ENCODE measurements around the gene PLET1.

Gene PLET1

GRCh38 chr11:112260490-112260889, at the start of gene PLET1:
Gene PLET1, minus strand, starts transcription at chr11:112260860. Its CDS starts 271 bp downstream, at chr11:112260589.
- no peak for DNase-seq (ENCODE audit: low read depth)
- TF ChIP-seq CTCF (conservative IDR thresholded peaks at IDR 0.05; ENCODE audit: low read length): no peak
- H3K4me3 ChIP-seq (ENCODE audit: low read length): no peak within 1 kb of the TSS

GRCh38 chr11:112310419-112310818, 49.8 kb upstream of the PLET1 start:
- DNase-seq (ENCODE audit: low read depth): peak; percentile 26
- H3K4me3 ChIP-seq (ENCODE audit: low read length): no peak overlapping the region
- no peak for TF ChIP-seq CTCF (conservative IDR thresholded peaks at IDR 0.05; ENCODE audit: low read length)

GRCh38 chr11:112308651-112309050, 48.0 kb upstream of the PLET1 start:
- no peak for DNase-seq (ENCODE audit: low read depth)
- H3K4me3 ChIP-seq (ENCODE audit: low read length): no peak overlapping the region
- TF ChIP-seq CTCF (conservative IDR thresholded peaks at IDR 0.05; ENCODE audit: low read length): no peak

- no peak overlapping the region for H3K4me3 ChIP-seq (ENCODE audit: low read length)
- no peak for DNase-seq (ENCODE audit: low read depth)
- no peak for TF ChIP-seq CTCF (conservative IDR thresholded peaks at IDR 0.05; ENCODE audit: low read length)
Observed at GRCh38 chr11:112307616-112308015, 47.0 kb upstream of the PLET1 start.

GRCh38 chr11:112306230-112306629, 45.6 kb upstream of the PLET1 start:
- H3K4me3 ChIP-seq (ENCODE audit: low read length): no peak overlapping the region
- no peak for TF ChIP-seq CTCF (conservative IDR thresholded peaks at IDR 0.05; ENCODE audit: low read length)
- DNase-seq (ENCODE audit: low read depth): no peak

- TF ChIP-seq CTCF (conservative IDR thresholded peaks at IDR 0.05; ENCODE audit: low read length): no peak
- DNase-seq (ENCODE audit: low read depth): no peak
- no peak overlapping the region for H3K4me3 ChIP-seq (ENCODE audit: low read length)
Observed at GRCh38 chr11:112304914-112305313, 44.3 kb upstream of the PLET1 start.

GRCh38 chr11:112303616-112304015, 43.0 kb upstream of the PLET1 start:
- DNase-seq (ENCODE audit: low read depth): no peak
- no peak overlapping the region for H3K4me3 ChIP-seq (ENCODE audit: low read length)
- no peak for TF ChIP-seq CTCF (conservative IDR thresholded peaks at IDR 0.05; ENCODE audit: low read length)

All from AG10803 (cell line).